Sciatic nerve (tissue), 2 donors: ENCODE measurements around the gene KLHL12. TPM values are rescaled to one million over a fixed set of nuclear protein-coding genes. Genes with fewer than 3 reads are reported as not detected.
A peak's percentile ranks its signal among the peaks of the same experiment; 100 is the strongest.

Experiments
- ATAC-seq: fragments of 200-7000 bp; cut with Tn5 transposase; one replicate; pipeline ENCODE4 v1.9.1; 2020; ENCODE audit warnings: mild to moderate bottlenecking, moderate library complexity
- DNase-seq: peaks from one replicate; pipeline ENCODE4 v3.0.0-alpha.2; 2020; ENCODE audit warnings: low spot score
- intact Hi-C: fragments of 100-400 bp; cut with DNase I; formaldehyde crosslinking; loops from one replicate; pipeline ENCODE4 v1.14.2; 2022
- total RNA-seq: library from RNA; stranded (reverse); fragmentation: NEBNext Ultra II Directional; extraction: Animal tissue kit (Norgen Biotek cat#: 25700); gene quantifications from one replicate; pipeline ENCODE4 v1.2.1, GENCODE V29; 2021
- donor health status: DM: no; HTN: no; CAD: no.
- donor health status: DM: no; HTN: no; CAD: no.

The KLHL12 gene
- total RNA-seq, 1 donor from 2014 or later = 22.7 TPM

- intact Hi-C loops = no loop called here
- ATAC-seq (no peak), DNase-seq (no peak)
These were observed 74.7 kb downstream of the KLHL12 start for GRCh38 chr1:202852163-202852904.

- DNase-seq (peak; percentile 64), ATAC-seq (peak; percentile 94)
- intact Hi-C loops = no loop called here
These were observed 76.3 kb downstream of the KLHL12 start for GRCh38 chr1:202850593-202851362.

- ATAC-seq = no peak
- no peak for DNase-seq
- intact Hi-C loops = no loop called here
These were observed 78.9 kb downstream of the KLHL12 start for GRCh38 chr1:202848191-202848542.

- ATAC-seq (no peak), DNase-seq (no peak)
- intact Hi-C loops = no loop called here
These were observed 82.1 kb downstream of the KLHL12 start for GRCh38 chr1:202844935-202845334.

GRCh38 chr1:202844259-202844658 lies 82.8 kb downstream of the KLHL12 start:
- intact Hi-C loops = no loop called here
- no peak for ATAC-seq
- DNase-seq = no peak

GRCh38 chr1:202843081-202843480 lies 84.0 kb downstream of the KLHL12 start:
- no peak for DNase-seq
- intact Hi-C loops = no loop called here
- no peak for ATAC-seq

Other genes starting within 250 kb of the KLHL12 start
- gene SYT2, start 216.8 kb downstream of the KLHL12 start, total RNA-seq = not detected
- 67.9 TPM for gene KDM5B, start 118.8 kb downstream of the KLHL12 start, total RNA-seq
- gene PCAT6, start 116.3 kb downstream of the KLHL12 start, total RNA-seq = 1.2 TPM
- 5.3 TPM for gene RABIF, start 38.1 kb downstream of the KLHL12 start, total RNA-seq
- gene ADIPOR1, start 31.1 kb upstream of the KLHL12 start, total RNA-seq = 83.8 TPM
- gene CYB5R1, start 40.0 kb upstream of the KLHL12 start, total RNA-seq = 49.8 TPM
- gene TMEM183A, start 80.1 kb upstream of the KLHL12 start, total RNA-seq = 40.3 TPM
- 3.1 TPM for gene PPFIA4, start 99.3 kb upstream of the KLHL12 start, total RNA-seq
- not detected for gene MYOG, start 158.8 kb upstream of the KLHL12 start, total RNA-seq
- 1.8 TPM for gene ADORA1, start 200.5 kb upstream of the KLHL12 start, total RNA-seq
- not detected for gene MYBPH, start 248.6 kb upstream of the KLHL12 start, total RNA-seq